HG02885 (cell line): Measurements from ENCODE around the gene DLGAP1.
"Not testable (repeated sequence)": the region's sequence is repeated elsewhere in the genome, so short reads cannot be mapped to it uniquely, and the experiment has no call there.

ENCODE experiments used
- ATAC-seq: cut with Tn5 transposase; IDR thresholded peaks from one replicate; pipeline ENCODE4 v1.9.1; 2021; ENCODE audit warnings: mild to moderate bottlenecking; ENCODE audit not compliant: unreplicated experiment, poor library complexity

The DLGAP1 gene

GRCh38 chr18:3584266-3584861 lies 870.7 kb downstream of the DLGAP1 start:
- no peak for ATAC-seq

GRCh38 chr18:3583873-3584247 lies 871.2 kb downstream of the DLGAP1 start:
- ATAC-seq, result no peak

- not testable (repeated sequence) for ATAC-seq
Measured at GRCh38 chr18:3583106-3583872, 871.8 kb downstream of the DLGAP1 start.

GRCh38 chr18:3581890-3582289 lies 873.2 kb downstream of the DLGAP1 start:
- no peak for ATAC-seq

GRCh38 chr18:3580523-3581025 lies 874.5 kb downstream of the DLGAP1 start:
- ATAC-seq, result not testable (repeated sequence)

GRCh38 chr18:3579701-3580100 lies 875.4 kb downstream of the DLGAP1 start:
- ATAC-seq, result no peak

GRCh38 chr18:3578621-3579020 lies 876.5 kb downstream of the DLGAP1 start:
- no peak for ATAC-seq

- no peak for ATAC-seq
Measured at GRCh38 chr18:3577281-3577855, 877.7 kb downstream of the DLGAP1 start.

GRCh38 chr18:3572761-3573160 lies 882.3 kb downstream of the DLGAP1 start:
- no peak for ATAC-seq

GRCh38 chr18:3566851-3567250 lies 888.3 kb downstream of the DLGAP1 start:
- ATAC-seq, result no peak

GRCh38 chr18:3560755-3561154 lies 894.4 kb downstream of the DLGAP1 start:
- ATAC-seq, result no peak

- ATAC-seq, result no peak
Measured at GRCh38 chr18:3554811-3555427, 900.2 kb downstream of the DLGAP1 start.

GRCh38 chr18:3554091-3554601 lies 901.0 kb downstream of the DLGAP1 start:
- no peak for ATAC-seq

GRCh38 chr18:3552305-3552704 lies 902.8 kb downstream of the DLGAP1 start:
- ATAC-seq, result no peak

- ATAC-seq, result no peak
Measured at GRCh38 chr18:3547891-3548615, 907.1 kb downstream of the DLGAP1 start.

GRCh38 chr18:3546106-3546505 lies 909.0 kb downstream of the DLGAP1 start:
- ATAC-seq, result no peak

- no peak for ATAC-seq
Measured at GRCh38 chr18:3544537-3544936, 910.6 kb downstream of the DLGAP1 start.

GRCh38 chr18:3541549-3542386 lies 913.3 kb downstream of the DLGAP1 start:
- ATAC-seq, result peak; percentile 95

GRCh38 chr18:3540805-3541548 lies 914.1 kb downstream of the DLGAP1 start:
- no peak for ATAC-seq
